Sigmoid colon (tissue), 4 donors: ENCODE results near the gene CNTN2.

Source experiments
- EP300 ChIP-seq, 4 donors: sonication (generic); formaldehyde crosslinking; IDR thresholded peaks; one replicate each; pipeline ENCODE4 v1.6.1; 2017; ENCODE audit warnings: antibody characterized with exemption in 4 of 4
- TF ChIP-seq, protein P1 (sequence below), 4 experiments: fragments of 450-650 bp in 3 of 4; fragments of 200-600 bp in 1 of 4; IDR thresholded peaks; one replicate each; pipeline ENCODE4 v1.5.1; 2016 to 2019; ENCODE audit warnings: antibody characterized with exemption in 4 of 4, mild to moderate bottlenecking in 3 of 4, moderate library complexity in 2 of 4

GRCh38 chr1:205122489-205122882 lies 79.5 kb downstream of the CNTN2 start:
- TF ChIP-seq, protein P1, sequence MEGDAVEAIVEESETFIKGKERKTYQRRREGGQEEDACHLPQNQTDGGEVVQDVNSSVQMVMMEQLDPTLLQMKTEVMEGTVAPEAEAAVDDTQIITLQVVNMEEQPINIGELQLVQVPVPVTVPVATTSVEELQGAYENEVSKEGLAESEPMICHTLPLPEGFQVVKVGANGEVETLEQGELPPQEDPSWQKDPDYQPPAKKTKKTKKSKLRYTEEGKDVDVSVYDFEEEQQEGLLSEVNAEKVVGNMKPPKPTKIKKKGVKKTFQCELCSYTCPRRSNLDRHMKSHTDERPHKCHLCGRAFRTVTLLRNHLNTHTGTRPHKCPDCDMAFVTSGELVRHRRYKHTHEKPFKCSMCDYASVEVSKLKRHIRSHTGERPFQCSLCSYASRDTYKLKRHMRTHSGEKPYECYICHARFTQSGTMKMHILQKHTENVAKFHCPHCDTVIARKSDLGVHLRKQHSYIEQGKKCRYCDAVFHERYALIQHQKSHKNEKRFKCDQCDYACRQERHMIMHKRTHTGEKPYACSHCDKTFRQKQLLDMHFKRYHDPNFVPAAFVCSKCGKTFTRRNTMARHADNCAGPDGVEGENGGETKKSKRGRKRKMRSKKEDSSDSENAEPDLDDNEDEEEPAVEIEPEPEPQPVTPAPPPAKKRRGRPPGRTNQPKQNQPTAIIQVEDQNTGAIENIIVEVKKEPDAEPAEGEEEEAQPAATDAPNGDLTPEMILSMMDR (IDR thresholded peaks at IDR 0.05): no peak
- no peak for TF ChIP-seq EP300 (IDR thresholded peaks at IDR 0.05)
